GM18498 (cell line): ENCODE results near the gene AIFM2.

ENCODE experiments used
- ATAC-seq: cut with Tn5 transposase; IDR thresholded peaks from one replicate; pipeline ENCODE4 v1.9.1; 2021; ENCODE audit warnings: mild to moderate bottlenecking, moderate library complexity; ENCODE audit not compliant: unreplicated experiment

AIFM2 gene

DNA sequence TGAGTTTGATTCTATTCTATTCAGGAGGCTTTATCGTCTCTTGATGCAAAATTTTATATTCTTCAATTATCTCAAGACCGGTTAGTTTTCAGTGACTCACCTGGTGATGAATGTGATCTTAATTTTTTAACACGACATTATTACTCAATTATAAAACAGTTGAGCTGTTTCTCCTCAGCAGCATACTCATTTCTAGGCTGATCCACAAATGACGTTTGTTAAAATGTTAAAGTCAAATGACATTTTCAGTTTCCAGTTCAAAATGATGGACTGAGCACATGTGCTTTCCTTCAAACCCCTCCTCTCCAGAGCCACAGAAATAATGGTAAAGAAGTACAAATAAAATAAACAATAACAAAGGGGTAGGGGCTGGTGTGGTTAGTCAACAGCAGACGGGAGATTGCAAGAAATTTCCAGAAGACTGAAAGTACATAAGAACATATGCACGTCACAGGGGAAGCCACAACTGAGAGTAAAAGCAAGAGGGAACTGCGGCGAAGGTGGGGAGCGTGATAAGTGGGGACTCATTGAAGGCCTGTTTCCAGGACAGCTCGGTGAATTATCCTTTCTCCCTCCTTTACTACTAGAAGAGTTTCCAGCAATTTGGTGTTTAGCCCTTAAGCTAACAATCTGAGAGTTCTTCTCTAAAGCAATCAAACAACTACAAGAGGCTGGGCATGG lies 69.1 kb downstream of the AIFM2 start:
- no peak for ATAC-seq
